Thyroid gland (tissue), 4 donors: Measurements from ENCODE around the gene CCDC74B.
"Not testable (repeated sequence)": the region's sequence is repeated elsewhere in the genome, so short reads cannot be mapped to it uniquely, and the experiment has no call there.

Experiments
- POLR2A ChIP-seq, 2 donors: fragments of 450-650 bp; IDR thresholded peaks; one replicate each; pipeline ENCODE4 v1.6.1; 2017; ENCODE audit warnings: antibody characterized with exemption in 2 of 2, mild to moderate bottlenecking in 2 of 2, moderate library complexity in 1 of 2
- TF ChIP-seq, protein P1 (sequence below), 6 experiments: fragments of 200-600 bp in 3 of 6; fragments of 450-650 bp in 3 of 6; sonication (generic) in 3 of 6; IDR thresholded peaks; one replicate each; pipeline ENCODE4 v1.5.1; 2016 to 2019; ENCODE audit warnings: antibody characterized with exemption in 6 of 6, mild to moderate bottlenecking in 2 of 6, inconsistent platforms in 1 of 6, moderate library complexity in 1 of 6

DNA sequence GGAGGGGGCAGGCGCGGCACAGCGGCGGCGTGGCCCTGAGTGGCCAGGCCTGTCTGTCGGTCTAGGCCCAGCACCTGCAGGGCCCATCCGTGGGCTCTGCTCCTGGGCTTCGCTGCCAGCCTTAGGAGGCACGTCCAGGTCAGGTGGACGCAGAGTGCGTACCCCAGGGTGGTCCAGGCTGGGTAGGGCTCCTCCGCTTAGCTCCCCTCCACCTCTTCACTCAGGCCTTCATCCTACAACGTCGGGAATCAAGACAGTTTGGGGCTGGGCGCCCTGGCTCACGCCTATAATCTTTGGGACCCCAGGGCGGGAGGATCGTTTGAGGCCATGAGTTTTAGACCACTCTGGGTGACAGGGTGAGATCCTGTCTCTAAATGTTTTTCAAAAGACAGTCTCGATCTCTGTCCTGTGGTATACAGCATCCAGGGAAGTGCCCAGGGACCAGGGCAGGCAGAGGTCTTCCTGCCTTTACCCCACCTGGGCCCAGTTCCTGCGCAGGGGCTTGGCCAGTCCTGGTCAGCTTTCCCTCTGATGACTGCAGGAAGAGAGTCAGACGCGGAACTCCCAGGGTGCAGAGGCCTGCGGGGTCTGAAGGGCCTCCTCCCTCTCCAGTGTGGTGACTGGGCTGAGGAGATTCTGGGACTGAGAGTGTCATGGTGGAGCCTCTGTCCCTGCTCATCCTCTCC, 38.1 kb upstream of the CCDC74B start:
- not testable (repeated sequence) for TF ChIP-seq POLR2A (IDR thresholded peaks at IDR 0.05)
- TF ChIP-seq, protein P1, sequence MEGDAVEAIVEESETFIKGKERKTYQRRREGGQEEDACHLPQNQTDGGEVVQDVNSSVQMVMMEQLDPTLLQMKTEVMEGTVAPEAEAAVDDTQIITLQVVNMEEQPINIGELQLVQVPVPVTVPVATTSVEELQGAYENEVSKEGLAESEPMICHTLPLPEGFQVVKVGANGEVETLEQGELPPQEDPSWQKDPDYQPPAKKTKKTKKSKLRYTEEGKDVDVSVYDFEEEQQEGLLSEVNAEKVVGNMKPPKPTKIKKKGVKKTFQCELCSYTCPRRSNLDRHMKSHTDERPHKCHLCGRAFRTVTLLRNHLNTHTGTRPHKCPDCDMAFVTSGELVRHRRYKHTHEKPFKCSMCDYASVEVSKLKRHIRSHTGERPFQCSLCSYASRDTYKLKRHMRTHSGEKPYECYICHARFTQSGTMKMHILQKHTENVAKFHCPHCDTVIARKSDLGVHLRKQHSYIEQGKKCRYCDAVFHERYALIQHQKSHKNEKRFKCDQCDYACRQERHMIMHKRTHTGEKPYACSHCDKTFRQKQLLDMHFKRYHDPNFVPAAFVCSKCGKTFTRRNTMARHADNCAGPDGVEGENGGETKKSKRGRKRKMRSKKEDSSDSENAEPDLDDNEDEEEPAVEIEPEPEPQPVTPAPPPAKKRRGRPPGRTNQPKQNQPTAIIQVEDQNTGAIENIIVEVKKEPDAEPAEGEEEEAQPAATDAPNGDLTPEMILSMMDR (IDR thresholded peaks at IDR 0.05) = not testable (repeated sequence)
